ENCODE measurements around the gene RPS19BP1. TPM values are rescaled to one million over a fixed set of nuclear protein-coding genes. Genes with fewer than 3 reads are reported as not detected.

The RPS19BP1 gene
- total and polyA plus RNA-seq, 2 experiments from 2014 or later, result 84.0 to 117 TPM

- TF ChIP-seq CTCF (IDR thresholded peaks at IDR 0.05; ENCODE audit: poor library complexity), result no peak
- no peak for TF ChIP-seq EZH2 (IDR thresholded peaks at IDR 0.05; ENCODE audit: borderline replicate concordance)
- no peak for TF ChIP-seq EZH2phosphoT487 (IDR thresholded peaks at IDR 0.05; ENCODE audit: low read depth, severe bottlenecking, unreplicated experiment)
- Histone ChIP-seq H3K9me2 (replicated peaks; ENCODE audit: insufficient read depth) (no peaks in the 10 kb centered on the region), H3K4me2 (no peak overlapping the region), H4K20me1 (ENCODE audit: insufficient read depth, poor library complexity, severe bottlenecking) (no peaks in the 10 kb centered on the region), H3K36me3 (replicated peaks; ENCODE audit: insufficient read depth, low read depth) (no peaks in the 10 kb centered on the region), H3K27ac (no peak overlapping the region), H3K27me3 (no peaks in the 10 kb centered on the region), H3K4me1 (ENCODE audit: insufficient read depth) (no peaks in the 10 kb centered on the region), H3K9me3 (ENCODE audit: low read depth) (no peaks in the 10 kb centered on the region), H2AFZ (no peak overlapping the region), H3K4me3 (no peak overlapping the region), H3K79me2 (peaks cover 44% of the 10 kb centered on the region)
- WGBS (ENCODE audit: low lambda C conversion rate, missing lambda C conversion rate), result 92% methylated on average over 5 of the region's 5 CpGs
- DNase-seq (ENCODE audit: low spot score), result no peak
Measured at GRCh38 chr22:39481595-39481994, 51.0 kb downstream of the RPS19BP1 start.

- no peak overlapping the region for H3K4me3 ChIP-seq
- no peak overlapping the region for H2AFZ ChIP-seq
- no peak overlapping the region for H3K4me2 ChIP-seq
- no peaks in the 10 kb centered on the region for H3K9me2 ChIP-seq (replicated peaks; ENCODE audit: insufficient read depth)
- H3K9me3 ChIP-seq (ENCODE audit: low read depth), result no peaks in the 10 kb centered on the region
- DNase-seq (ENCODE audit: low spot score), result no peak
- TF ChIP-seq EZH2 (IDR thresholded peaks at IDR 0.05; ENCODE audit: borderline replicate concordance) (no peak), EZH2phosphoT487 (IDR thresholded peaks at IDR 0.05; ENCODE audit: low read depth, severe bottlenecking, unreplicated experiment) (no peak), CTCF (IDR thresholded peaks at IDR 0.05; ENCODE audit: poor library complexity) (no peak)
- 94% methylated on average over 16 of the region's 16 CpGs for WGBS (ENCODE audit: low lambda C conversion rate, missing lambda C conversion rate)
- no peaks in the 10 kb centered on the region for H3K27me3 ChIP-seq
- H3K4me1 ChIP-seq (ENCODE audit: insufficient read depth), result peaks cover 5% of the 10 kb centered on the region
- no peaks in the 10 kb centered on the region for H4K20me1 ChIP-seq (ENCODE audit: insufficient read depth, poor library complexity, severe bottlenecking)
- H3K27ac ChIP-seq, result no peak overlapping the region
- peaks cover 46% of the 10 kb centered on the region for H3K79me2 ChIP-seq
- no peaks in the 10 kb centered on the region for H3K36me3 ChIP-seq (replicated peaks; ENCODE audit: insufficient read depth, low read depth)
Measured at GRCh38 chr22:39481054-39481453, 51.5 kb downstream of the RPS19BP1 start.

- Histone ChIP-seq H2AFZ (no peak overlapping the region), H3K9me2 (replicated peaks; ENCODE audit: insufficient read depth) (no peaks in the 10 kb centered on the region), H3K36me3 (replicated peaks; ENCODE audit: insufficient read depth, low read depth) (no peaks in the 10 kb centered on the region), H4K20me1 (ENCODE audit: insufficient read depth, poor library complexity, severe bottlenecking) (no peaks in the 10 kb centered on the region), H3K9me3 (ENCODE audit: low read depth) (no peaks in the 10 kb centered on the region), H3K4me2 (no peak overlapping the region), H3K27me3 (no peaks in the 10 kb centered on the region), H3K79me2 (peaks cover 51% of the 10 kb centered on the region), H3K4me1 (ENCODE audit: insufficient read depth) (peaks cover 10% of the 10 kb centered on the region), H3K27ac (no peak overlapping the region), H3K4me3 (no peak overlapping the region)
- no peak for TF ChIP-seq EZH2phosphoT487 (IDR thresholded peaks at IDR 0.05; ENCODE audit: low read depth, severe bottlenecking, unreplicated experiment)
- no peak for TF ChIP-seq CTCF (IDR thresholded peaks at IDR 0.05; ENCODE audit: poor library complexity)
- TF ChIP-seq EZH2 (IDR thresholded peaks at IDR 0.05; ENCODE audit: borderline replicate concordance), result no peak
- 94% methylated on average over 1 of the region's 1 CpG for WGBS (ENCODE audit: low lambda C conversion rate, missing lambda C conversion rate)
- no peak for DNase-seq (ENCODE audit: low spot score)
Measured at GRCh38 chr22:39480557-39480956, 52.0 kb downstream of the RPS19BP1 start.

- DNase-seq (ENCODE audit: low spot score), result no peak
- no peak for TF ChIP-seq EZH2 (IDR thresholded peaks at IDR 0.05; ENCODE audit: borderline replicate concordance)
- no peak for TF ChIP-seq CTCF (IDR thresholded peaks at IDR 0.05; ENCODE audit: poor library complexity)
- no peak for TF ChIP-seq EZH2phosphoT487 (IDR thresholded peaks at IDR 0.05; ENCODE audit: low read depth, severe bottlenecking, unreplicated experiment)
- WGBS (ENCODE audit: low lambda C conversion rate, missing lambda C conversion rate), result 94% methylated on average over 2 of the region's 3 CpGs
Measured at GRCh38 chr22:39479254-39479653, 53.3 kb downstream of the RPS19BP1 start.

More at GRCh38 chr22:39479254-39479653, 53.3 kb downstream of the RPS19BP1 start:
- H3K4me1 ChIP-seq (ENCODE audit: insufficient read depth), result peaks cover 23% of the 10 kb centered on the region
- no peaks in the 10 kb centered on the region for H3K9me2 ChIP-seq (replicated peaks; ENCODE audit: insufficient read depth)
- peaks cover 57% of the 10 kb centered on the region for H3K79me2 ChIP-seq
- H3K4me2 ChIP-seq, result no peak overlapping the region
- H3K27ac ChIP-seq, result no peak overlapping the region
- H4K20me1 ChIP-seq (ENCODE audit: insufficient read depth, poor library complexity, severe bottlenecking), result no peaks in the 10 kb centered on the region
- H3K36me3 ChIP-seq (replicated peaks; ENCODE audit: insufficient read depth, low read depth), result no peaks in the 10 kb centered on the region
- no peak overlapping the region for H2AFZ ChIP-seq
- no peak overlapping the region for H3K4me3 ChIP-seq
- H3K27me3 ChIP-seq, result no peaks in the 10 kb centered on the region
- no peaks in the 10 kb centered on the region for H3K9me3 ChIP-seq (ENCODE audit: low read depth)

Measured in hepatocyte (in vitro differentiated cells).